Activated naive CD8-positive, alpha-beta T cell treated with anti-CD3 and anti-CD28 coated beads, Interleukin-2, amount 50 U/mL, for 16 hours (primary cell): ENCODE results near the gene FOXL1.

ENCODE experiments used
- DNase-seq: peaks from one replicate; pipeline ENCODE4 v3.0.0-alpha.2; 2020; ENCODE audit warnings: low read depth, low spot score

Gene FOXL1

GRCh38 chr16:86604436-86605193 is 26.3 kb downstream of the FOXL1 start:
- peak; percentile 12 for DNase-seq

- DNase-seq = no peak
These were observed 27.6 kb downstream of the FOXL1 start for GRCh38 chr16:86605950-86606349.

- DNase-seq = no peak
These were observed 30.0 kb downstream of the FOXL1 start for GRCh38 chr16:86608301-86608747.

GRCh38 chr16:86609115-86609514 is 30.8 kb downstream of the FOXL1 start:
- no peak for DNase-seq

GRCh38 chr16:86609661-86610060 is 31.3 kb downstream of the FOXL1 start:
- no peak for DNase-seq

GRCh38 chr16:86610779-86611524 is 32.6 kb downstream of the FOXL1 start:
- no peak for DNase-seq

GRCh38 chr16:86611525-86611855 is 33.1 kb downstream of the FOXL1 start:
- no peak for DNase-seq

- DNase-seq = no peak
These were observed 33.6 kb downstream of the FOXL1 start for GRCh38 chr16:86611941-86612340.

- no peak for DNase-seq
These were observed 36.4 kb downstream of the FOXL1 start for GRCh38 chr16:86614699-86615098.

GRCh38 chr16:86616906-86617305 is 38.6 kb downstream of the FOXL1 start:
- no peak for DNase-seq

GRCh38 chr16:86618431-86619238 is 40.3 kb downstream of the FOXL1 start:
- no peak for DNase-seq

GRCh38 chr16:86619239-86619794 is 41.0 kb downstream of the FOXL1 start:
- DNase-seq = no peak

- no peak for DNase-seq
These were observed 41.8 kb downstream of the FOXL1 start for GRCh38 chr16:86620184-86620583.

GRCh38 chr16:86621966-86622365 is 43.6 kb downstream of the FOXL1 start:
- DNase-seq = no peak

GRCh38 chr16:86622700-86623615 is 44.6 kb downstream of the FOXL1 start:
- no peak for DNase-seq

- no peak for DNase-seq
These were observed 46.7 kb downstream of the FOXL1 start for GRCh38 chr16:86625029-86625428.

- no peak for DNase-seq
These were observed 47.5 kb downstream of the FOXL1 start for GRCh38 chr16:86625821-86626220.

- no peak for DNase-seq
These were observed 47.9 kb downstream of the FOXL1 start for GRCh38 chr16:86626284-86626683.

GRCh38 chr16:86626966-86627365 is 48.6 kb downstream of the FOXL1 start:
- no peak for DNase-seq

GRCh38 chr16:86628614-86629013 is 50.3 kb downstream of the FOXL1 start:
- DNase-seq = no peak

- no peak for DNase-seq
These were observed 52.1 kb downstream of the FOXL1 start for GRCh38 chr16:86630471-86630870.
